ENCODE data around the gene IMPG1. TPM values are rescaled to one million over a fixed set of nuclear protein-coding genes. Genes with fewer than 3 reads are reported as not detected.

Gene IMPG1
- total RNA-seq, 1 experiment from 2014 or later = not detected

DNA sequence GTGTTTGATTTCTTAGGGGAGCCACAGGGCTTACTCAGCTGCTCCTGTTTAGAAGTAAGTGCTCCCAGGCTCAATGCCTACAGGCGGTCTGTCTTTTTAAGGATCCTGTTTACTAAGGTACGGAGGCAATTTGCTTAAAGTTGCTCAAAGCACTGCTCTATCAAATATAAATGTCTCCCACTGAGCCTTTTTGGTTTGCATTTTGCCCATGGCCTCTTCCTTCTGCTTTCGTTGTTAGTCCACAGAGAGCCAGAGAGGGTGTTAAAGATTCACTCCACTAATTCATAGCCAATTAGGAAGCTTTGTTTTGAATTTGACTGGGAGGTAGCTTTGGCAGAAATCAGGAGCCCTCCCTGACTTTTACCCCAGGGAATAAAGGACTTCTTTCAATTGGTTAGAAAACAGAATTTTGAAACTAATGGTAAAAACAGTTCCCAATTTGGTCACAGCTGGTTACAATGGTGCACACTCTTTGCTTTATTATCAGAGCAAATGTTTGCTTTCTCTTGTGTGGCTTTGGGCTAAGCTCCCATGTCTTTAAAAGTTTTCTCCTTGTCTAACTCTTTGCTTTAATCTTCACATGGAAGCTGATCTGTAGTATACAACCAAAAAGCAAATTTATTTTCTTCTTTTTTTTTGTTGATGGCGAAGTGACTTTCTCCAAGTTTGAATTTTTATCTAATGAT is 126.2 kb downstream of the IMPG1 start:
- H4K5ac ChIP-seq (ENCODE audit: insufficient read length, low read depth, low read length) = no peak overlapping the region
- no peak overlapping the region for H3K9ac ChIP-seq (ENCODE audit: extremely low read depth, insufficient read length, low read length)
- no peak overlapping the region for H3T11ph ChIP-seq (ENCODE audit: low read length)
- 0 out of 2 replicates have a peak, but pooled peaks cover 2% of the 10 kb centered on the region for H3K4me1 ChIP-seq (ENCODE audit: insufficient read depth, low read length)
- no peak overlapping the region for H2BK20ac ChIP-seq (ENCODE audit: low read depth, low read length, poor library complexity, severe bottlenecking)
- H3K9me3 ChIP-seq (ENCODE audit: control insufficient read depth, low read depth, low read length) = no peaks in the 10 kb centered on the region
- H2BK15ac ChIP-seq (ENCODE audit: low read depth, low read length) = no peak overlapping the region
- no peaks in the 10 kb centered on the region for H3K27me3 ChIP-seq (ENCODE audit: insufficient read depth, low read length)
- H3K23me2 ChIP-seq (ENCODE audit: insufficient read length, low read depth, low read length, poor library complexity, severe bottlenecking) = no peaks in the 10 kb centered on the region
- Mint-ChIP-seq H3K27me3 (ENCODE audit: low read depth) (peaks cover 25% of the 10 kb centered on the region), H3K9me3 (no peaks in the 10 kb centered on the region; a peak in 1 of 5 replicates), H3K36me3 (ENCODE audit: insufficient read depth in 1 of 3, low read depth in 3 of 3) (no peaks in the 10 kb centered on the region), H3K27ac (no peak overlapping the region), H3K4me3 (no peak overlapping the region; a peak in 1 of 5 replicates), H3K4me1 (peaks cover 17 to 20% of the 10 kb centered on the region in 2 experiments)
- H3K4me2 ChIP-seq (ENCODE audit: insufficient read depth, insufficient read length, low read length) = no peak overlapping the region
- no peak overlapping the region for H2BK12ac ChIP-seq (ENCODE audit: insufficient read length, low read depth, low read length)
- H3K56ac ChIP-seq (ENCODE audit: insufficient read length, low read depth, low read length) = no peak overlapping the region
- no peak overlapping the region for H3K23ac ChIP-seq (ENCODE audit: insufficient read length, low read depth, low read length)
- WGBS (ENCODE audit: extremely low coverage, insufficient read length, low lambda C conversion rate) = no CpG with 5 or more reads among the region's 4 CpGs
- DNase-seq = no peak
- H2BK5ac ChIP-seq (ENCODE audit: insufficient read length, low read length) = no peak overlapping the region
- H3K79me1 ChIP-seq (ENCODE audit: insufficient read depth, low read depth, low read length, poor library complexity, severe bottlenecking) = no peaks in the 10 kb centered on the region
- H3K27ac ChIP-seq (ENCODE audit: insufficient read length, low read depth, low read length) = no peak overlapping the region
- no peaks in the 10 kb centered on the region for H3K79me2 ChIP-seq (ENCODE audit: insufficient read depth, low read length)
- H4K8ac ChIP-seq (replicated peaks; ENCODE audit: insufficient read length, low read depth, low read length) = no peak overlapping the region
- no peaks in the 10 kb centered on the region for H4K20me1 ChIP-seq (ENCODE audit: control insufficient read depth, insufficient read depth, insufficient read length)
- no peak overlapping the region for H2AK5ac ChIP-seq (ENCODE audit: insufficient read length, low read length)
- H3K4ac ChIP-seq (ENCODE audit: low read depth, low read length) = no peak overlapping the region
- TF ChIP-seq, protein P1, sequence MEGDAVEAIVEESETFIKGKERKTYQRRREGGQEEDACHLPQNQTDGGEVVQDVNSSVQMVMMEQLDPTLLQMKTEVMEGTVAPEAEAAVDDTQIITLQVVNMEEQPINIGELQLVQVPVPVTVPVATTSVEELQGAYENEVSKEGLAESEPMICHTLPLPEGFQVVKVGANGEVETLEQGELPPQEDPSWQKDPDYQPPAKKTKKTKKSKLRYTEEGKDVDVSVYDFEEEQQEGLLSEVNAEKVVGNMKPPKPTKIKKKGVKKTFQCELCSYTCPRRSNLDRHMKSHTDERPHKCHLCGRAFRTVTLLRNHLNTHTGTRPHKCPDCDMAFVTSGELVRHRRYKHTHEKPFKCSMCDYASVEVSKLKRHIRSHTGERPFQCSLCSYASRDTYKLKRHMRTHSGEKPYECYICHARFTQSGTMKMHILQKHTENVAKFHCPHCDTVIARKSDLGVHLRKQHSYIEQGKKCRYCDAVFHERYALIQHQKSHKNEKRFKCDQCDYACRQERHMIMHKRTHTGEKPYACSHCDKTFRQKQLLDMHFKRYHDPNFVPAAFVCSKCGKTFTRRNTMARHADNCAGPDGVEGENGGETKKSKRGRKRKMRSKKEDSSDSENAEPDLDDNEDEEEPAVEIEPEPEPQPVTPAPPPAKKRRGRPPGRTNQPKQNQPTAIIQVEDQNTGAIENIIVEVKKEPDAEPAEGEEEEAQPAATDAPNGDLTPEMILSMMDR (conservative IDR thresholded peaks at IDR 0.05) = no peak
- no peak overlapping the region for H4K91ac ChIP-seq (ENCODE audit: insufficient read length, low read depth, low read length)
- no peak overlapping the region for H2AFZ ChIP-seq (ENCODE audit: low read length)
- no peak overlapping the region for H3K18ac ChIP-seq (ENCODE audit: insufficient read length, low read depth, low read length)
- no peak overlapping the region for H2BK120ac ChIP-seq (ENCODE audit: low read depth, low read length, poor library complexity, severe bottlenecking)
- H3K14ac ChIP-seq (ENCODE audit: insufficient read depth, low read length) = no peak overlapping the region
